Stimulated activated CD8-positive, alpha-beta memory T cell treated with anti-CD3 and anti-CD28 coated beads, Interleukin-12 subunit alpha, Interleukin-12 subunit beta, amount 100 ng/mL, for 24 hours (primary cell): ENCODE results near the gene CLDND2.

Experiments
- DNase-seq: peaks from one replicate; pipeline ENCODE4 v3.0.0-alpha.2; 2020; ENCODE audit errors: extremely low read depth

The CLDND2 gene

GRCh38 chr19:51354742-51355148 lies 14.1 kb downstream of the CLDND2 start:
- DNase-seq: no peak

GRCh38 chr19:51354103-51354741 lies 14.6 kb downstream of the CLDND2 start:
- DNase-seq: no peak

- DNase-seq: no peak
Measured at GRCh38 chr19:51352783-51353360, 15.9 kb downstream of the CLDND2 start.

- no peak for DNase-seq
Measured at GRCh38 chr19:51351266-51351990, 17.4 kb downstream of the CLDND2 start.

GRCh38 chr19:51347209-51347928 lies 21.4 kb downstream of the CLDND2 start:
- DNase-seq: no peak

GRCh38 chr19:51346742-51347141 lies 22.1 kb downstream of the CLDND2 start:
- DNase-seq: no peak

GRCh38 chr19:51345076-51345620 lies 23.7 kb downstream of the CLDND2 start:
- DNase-seq: no peak

GRCh38 chr19:51342631-51343569 lies 25.9 kb downstream of the CLDND2 start:
- DNase-seq: no peak

- DNase-seq: no peak
Measured at GRCh38 chr19:51341976-51342580, 26.7 kb downstream of the CLDND2 start, which contains the start of gene VSIG10L. Gene VSIG10L (minus strand): TSS chr19:51342139. CDS start chr19:51342124, 15 bp downstream.

GRCh38 chr19:51341066-51341465 lies 27.7 kb downstream of the CLDND2 start:
- no peak for DNase-seq

- DNase-seq: peak; percentile 93
Measured at GRCh38 chr19:51339687-51340656, 28.8 kb downstream of the CLDND2 start.

GRCh38 chr19:51339313-51339686 lies 29.5 kb downstream of the CLDND2 start:
- no peak for DNase-seq

- DNase-seq: peak; percentile 69
Measured at GRCh38 chr19:51338563-51339312, 30.1 kb downstream of the CLDND2 start.

- DNase-seq: no peak
Measured at GRCh38 chr19:51337861-51338562, 30.8 kb downstream of the CLDND2 start.

- no peak for DNase-seq
Measured at GRCh38 chr19:51337141-51337860, 31.5 kb downstream of the CLDND2 start.

GRCh38 chr19:51333836-51334460 lies 34.9 kb downstream of the CLDND2 start:
- DNase-seq: no peak

GRCh38 chr19:51331716-51332115 lies 37.1 kb downstream of the CLDND2 start:
- DNase-seq: no peak
